H9 (cell line): ENCODE measurements around the gene ABHD13. TPM values are rescaled to one million over a fixed set of nuclear protein-coding genes. Genes with fewer than 3 reads are reported as not detected.

ENCODE experiments used
- DNase-seq: peaks from one replicate; pipeline ENCODE4 v3.0.0-alpha.2; 2017
- H2AFZ ChIP-seq: one replicate; pipeline ENCODE4 v1.6.1; 2013; ENCODE audit warnings: mild to moderate bottlenecking, low read length, control low read depth, moderate library complexity
- H2AK5ac ChIP-seq: 2 replicates; pipeline ENCODE4 v1.6.1; 2013; ENCODE audit warnings: low read length, control low read depth, mixed read lengths; ENCODE audit not compliant: insufficient read length
- H2BK120ac ChIP-seq: one replicate; pipeline ENCODE4 v1.6.1; 2013; ENCODE audit warnings: low read depth, mild to moderate bottlenecking, low read length, control low read depth, inconsistent platforms; ENCODE audit not compliant: poor library complexity, severe bottlenecking
- H2BK12ac ChIP-seq: 2 replicates; pipeline ENCODE4 v1.6.1; 2013; ENCODE audit warnings: low read length, control low read depth, mixed read lengths, low read depth; ENCODE audit not compliant: insufficient read length
- H2BK15ac ChIP-seq: 2 replicates; pipeline ENCODE4 v1.6.1; 2013; ENCODE audit warnings: low read depth, low read length, control low read depth
- H2BK20ac ChIP-seq: one replicate; pipeline ENCODE4 v1.6.1; 2013; ENCODE audit warnings: low read depth, mild to moderate bottlenecking, low read length, control low read depth, inconsistent platforms; ENCODE audit not compliant: poor library complexity, severe bottlenecking
- H2BK5ac ChIP-seq: 2 replicates; pipeline ENCODE4 v1.6.1; 2013; ENCODE audit warnings: low read length, control low read depth, mixed read lengths; ENCODE audit not compliant: insufficient read length
- H3K14ac ChIP-seq: 2 replicates; pipeline ENCODE4 v1.6.1; 2013; ENCODE audit warnings: low read length, control low read depth; ENCODE audit not compliant: insufficient read depth
- H3K18ac ChIP-seq: 2 replicates; pipeline ENCODE4 v1.6.1; 2013; ENCODE audit warnings: low read depth, mild to moderate bottlenecking, mixed read lengths, low read length, control low read depth; ENCODE audit not compliant: insufficient read length
- H3K23ac ChIP-seq: 2 replicates; pipeline ENCODE4 v1.6.1; 2013; ENCODE audit warnings: low read length, control low read depth, mixed read lengths, low read depth; ENCODE audit not compliant: insufficient read length
- H3K23me2 ChIP-seq: 2 replicates; pipeline ENCODE4 v1.6.1; 2013; ENCODE audit warnings: low read depth, mild to moderate bottlenecking, mixed read lengths, low read length, control low read depth; ENCODE audit not compliant: insufficient read length, poor library complexity, severe bottlenecking
- H3K27ac ChIP-seq: 2 replicates; pipeline ENCODE4 v1.5.1; 2013; ENCODE audit warnings: low read length, control low read depth, mixed read lengths, low read depth; ENCODE audit not compliant: insufficient read length
- H3K27me3 ChIP-seq: 2 replicates; pipeline ENCODE4 v1.6.1; 2013; ENCODE audit warnings: low read length, control low read depth, inconsistent platforms; ENCODE audit not compliant: insufficient read depth
- H3K4ac ChIP-seq: 2 replicates; pipeline ENCODE4 v1.6.1; 2013; ENCODE audit warnings: low read depth, mild to moderate bottlenecking, control low read depth, inconsistent platforms, low read length, moderate library complexity
- H3K4me1 ChIP-seq: 2 replicates; pipeline ENCODE4 v1.6.1; 2013; ENCODE audit warnings: low read length, control low read depth, inconsistent platforms; ENCODE audit not compliant: insufficient read depth
- H3K4me2 ChIP-seq: 2 replicates; pipeline ENCODE4 v1.6.1; 2013; ENCODE audit warnings: low read length, control low read depth, mixed read lengths; ENCODE audit not compliant: insufficient read length, insufficient read depth
- H3K56ac ChIP-seq: 2 replicates; pipeline ENCODE4 v1.6.1; 2013; ENCODE audit warnings: low read depth, mild to moderate bottlenecking, mixed read lengths, low read length, control low read depth; ENCODE audit not compliant: insufficient read length
- H3K79me1 ChIP-seq: 2 replicates; pipeline ENCODE4 v1.6.1; 2013; ENCODE audit warnings: low read depth, mild to moderate bottlenecking, moderate library complexity, low read length, control low read depth, inconsistent platforms; ENCODE audit not compliant: insufficient read depth, poor library complexity, severe bottlenecking
- H3K79me2 ChIP-seq: 2 replicates; pipeline ENCODE4 v1.6.1; 2013; ENCODE audit warnings: low read length, control low read depth, inconsistent platforms; ENCODE audit not compliant: insufficient read depth
- H3K9ac ChIP-seq: 2 replicates; pipeline ENCODE4 v1.6.1; 2013; ENCODE audit warnings: low read length, control low read depth, mixed read lengths; ENCODE audit not compliant: insufficient read length; ENCODE audit errors: extremely low read depth
- H3K9me3 ChIP-seq: one replicate; pipeline ENCODE4 v1.6.1; 2013; ENCODE audit warnings: low read depth, low read length, inconsistent platforms; ENCODE audit not compliant: control insufficient read depth
- H3T11ph ChIP-seq: one replicate; pipeline ENCODE4 v1.6.1; 2013; ENCODE audit warnings: mild to moderate bottlenecking, low read length, control low read depth, inconsistent platforms
- H4K20me1 ChIP-seq: one replicate; pipeline ENCODE4 v1.6.1; 2013; ENCODE audit not compliant: control insufficient read depth, insufficient read length, insufficient read depth
- H4K5ac ChIP-seq: 2 replicates; pipeline ENCODE4 v1.6.1; 2013; ENCODE audit warnings: low read depth, mild to moderate bottlenecking, mixed read lengths, low read length, control low read depth; ENCODE audit not compliant: insufficient read length
- H4K8ac ChIP-seq: replicated peaks from 2 replicates; pipeline ENCODE4 v1.6.1; 2013; ENCODE audit warnings: low read length, control low read depth, mixed read lengths, low read depth; ENCODE audit not compliant: insufficient read length
- H4K91ac ChIP-seq: 2 replicates; pipeline ENCODE4 v1.6.1; 2013; ENCODE audit warnings: low read depth, mild to moderate bottlenecking, moderate library complexity, mixed read lengths, low read length, control low read depth; ENCODE audit not compliant: insufficient read length
- H3K27ac Mint-ChIP-seq, 3 experiments: 2 replicates in 2 of 3; 3 replicates in 1 of 3; pipeline ENCODE4 v1.8.0; 2020 to 2021; ENCODE audit warnings: mixed read lengths in 3 of 3, mild to moderate bottlenecking in 1 of 3, moderate library complexity in 1 of 3
- H3K27me3 Mint-ChIP-seq: 2 replicates; pipeline ENCODE4 v1.8.0; 2021; ENCODE audit warnings: low read depth, mild to moderate bottlenecking, moderate library complexity, mixed read lengths
- H3K36me3 Mint-ChIP-seq, 3 experiments: 2 replicates in 2 of 3; 3 replicates in 1 of 3; pipeline ENCODE4 v1.8.0; 2020 to 2021; ENCODE audit warnings: low read depth in 3 of 3, mixed read lengths in 3 of 3; ENCODE audit not compliant: insufficient read depth in 1 of 3
- H3K4me1 Mint-ChIP-seq, 2 experiments: 2 replicates each; pipeline ENCODE4 v1.8.0; 2020; ENCODE audit warnings: mixed read lengths in 2 of 2
- H3K4me3 Mint-ChIP-seq, 2 experiments: 2 replicates in 1 of 2; 3 replicates in 1 of 2; pipeline ENCODE4 v1.8.0; 2020 to 2021; ENCODE audit warnings: mild to moderate bottlenecking in 2 of 2, mixed read lengths in 2 of 2, moderate library complexity in 1 of 2
- H3K9me3 Mint-ChIP-seq, 2 experiments: 2 replicates in 1 of 2; 3 replicates in 1 of 2; pipeline ENCODE4 v1.8.0; 2020; ENCODE audit warnings: mild to moderate bottlenecking in 2 of 2, mixed read lengths in 2 of 2, moderate library complexity in 1 of 2
- CTCF ChIP-seq: fragments of 200-600 bp; sonication (generic); conservative IDR thresholded peaks from 3 replicates; pipeline ENCODE4 v1.8.0; 2021; ENCODE audit warnings: antibody characterized with exemption, mild to moderate bottlenecking
- WGBS: extraction: QIAGEN DNeasy Blood & Tissue Kit; methylation state at CpG from one replicate; pipeline ENCODE4 v1.1.7; 2013; ENCODE audit warnings: missing lambda C conversion rate, low lambda C conversion rate, mixed read lengths; ENCODE audit not compliant: insufficient read length; ENCODE audit errors: extremely low coverage; 5-methylcytosine and 5-hydroxymethylcytosine counted together
- total RNA-seq: library from RNA; stranded (reverse); gene quantifications from 2 replicates; pipeline ENCODE4 v1.2.1, GENCODE V29; 2021

Gene ABHD13
- total RNA-seq, 1 experiment from 2014 or later: 6.2 TPM

- Histone ChIP-seq H3K27ac (no peak overlapping the region), H3K27me3 (no peaks in the 10 kb centered on the region), H4K91ac (no peak overlapping the region), H3K4ac (no peak overlapping the region), H4K5ac (no peak overlapping the region), H4K20me1 (no peaks in the 10 kb centered on the region), H2BK12ac (no peak overlapping the region), H2BK20ac (no peak overlapping the region), H3K18ac (no peak overlapping the region), H3K23ac (no peak overlapping the region), H3T11ph (no peak overlapping the region), H3K56ac (no peak overlapping the region), H3K4me2 (no peak overlapping the region), H2BK5ac (no peak overlapping the region), H2BK15ac (no peak overlapping the region), H3K79me1 (no peaks in the 10 kb centered on the region), H3K23me2 (no peaks in the 10 kb centered on the region), H2AK5ac (no peak overlapping the region), H2AFZ (no peak overlapping the region), H2BK120ac (no peak overlapping the region), H3K79me2 (no peaks in the 10 kb centered on the region), H3K14ac (no peak overlapping the region), H3K9me3 (no peaks in the 10 kb centered on the region), H3K9ac (no peak overlapping the region), H3K4me1 (peaks cover 4% of the 10 kb centered on the region; the same call in 1 of the 2 replicates), H4K8ac (no peak overlapping the region)
- H3K36me3 Mint-ChIP-seq: no peaks in the 10 kb centered on the region; a peak in 1 of 7 replicates
- no peak overlapping the region for H3K4me3 Mint-ChIP-seq
- H3K4me1 Mint-ChIP-seq: peaks cover 13 to 14% of the 10 kb centered on the region in 2 experiments
- no peak for DNase-seq
- H3K27ac Mint-ChIP-seq: peak overlapping the region in 1 of 3 experiments; percentile 1; a peak in 1 of 7 replicates
- no peaks in the 10 kb centered on the region for H3K27me3 Mint-ChIP-seq
- no peaks in the 10 kb centered on the region; a peak in 1 of 5 replicates for H3K9me3 Mint-ChIP-seq
- TF ChIP-seq CTCF: no peak
- WGBS: no CpG with 5 or more reads among the region's 4 CpGs
Measured at GRCh38 chr13:108281901-108282300, 63.7 kb downstream of the ABHD13 start.
